Thyroid gland (tissue), 4 donors: ENCODE results near the gene CREG1. TPM values are rescaled to one million over a fixed set of nuclear protein-coding genes. Genes with fewer than 3 reads are reported as not detected.

ENCODE experiments used
- DNase-seq, 2 donors: peaks; one replicate each; pipeline ENCODE4 v3.0.0-alpha.2; 2019
- H3K27ac ChIP-seq, 3 donors: fragments of 200-600 bp; sonication (generic); 1 replicate in 2 of 3; 2 replicates in 1 of 3; pipeline ENCODE4 v1.5.1; 2016 to 2019; ENCODE audit warnings: mild to moderate bottlenecking in 1 of 3, moderate library complexity in 1 of 3
- H3K27me3 ChIP-seq: fragments of 200-600 bp; sonication (generic); one replicate; pipeline ENCODE4 v1.5.1; 2019
- H3K36me3 ChIP-seq, 2 donors: fragments of 200-600 bp; sonication (generic); one replicate each; pipeline ENCODE4 v1.5.1; 2016 to 2019
- H3K4me1 ChIP-seq, 2 donors: fragments of 200-600 bp; sonication (generic); one replicate each; pipeline ENCODE4 v1.5.1; 2017 to 2019
- H3K4me3 ChIP-seq, 3 donors: fragments of 200-600 bp; sonication (generic); replicated peaks in 1 of 3; 1 replicate in 2 of 3; 2 replicates in 1 of 3; pipeline ENCODE4 v1.5.1; 2016; ENCODE audit warnings: mild to moderate bottlenecking in 1 of 3
- H3K9me3 ChIP-seq: fragments of 200-600 bp; sonication (generic); one replicate; pipeline ENCODE4 v1.5.1; 2017
- CTCF ChIP-seq, 6 experiments: fragments of 200-600 bp in 3 of 6; fragments of 450-650 bp in 3 of 6; sonication (generic) in 3 of 6; IDR thresholded peaks; one replicate each; pipeline ENCODE4 v1.5.1; 2016 to 2019; ENCODE audit warnings: antibody characterized with exemption in 6 of 6, mild to moderate bottlenecking in 2 of 6, inconsistent platforms in 1 of 6, moderate library complexity in 1 of 6
- POLR2A ChIP-seq, 2 donors: fragments of 450-650 bp; IDR thresholded peaks; one replicate each; pipeline ENCODE4 v1.6.1; 2017; ENCODE audit warnings: antibody characterized with exemption in 2 of 2, mild to moderate bottlenecking in 2 of 2, moderate library complexity in 1 of 2
- WGBS, 2 donors: methylation state at CpG; one replicate each; pipeline ENCODE4 v1.1.5; 2017; 5-methylcytosine and 5-hydroxymethylcytosine counted together
- intact Hi-C: fragments of 100-400 bp; cut with DNase I; formaldehyde crosslinking; loops from one replicate; pipeline ENCODE4 v1.15.1; 2023
- total RNA-seq, 4 donors: library from RNA; depleted of rRNA; stranded (reverse); fragments of >200 nt; gene quantifications; one replicate each; pipeline ENCODE4 v1.2.3, GENCODE V29; 2016

Gene CREG1
- total RNA-seq, 4 donors from 2014 or later, result 285 to 347 (median 327) TPM

GRCh38 chr1:167499664-167500101, 53.9 kb downstream of the CREG1 start:
- 85 to 88% methylated on average over 3 of the region's 3 CpGs for WGBS, 2 donors
- H3K36me3 ChIP-seq, result no peaks in the 10 kb centered on the region
- no peak for DNase-seq
- no peak overlapping the region for H3K4me3 ChIP-seq
- H3K27me3 ChIP-seq, result no peaks in the 10 kb centered on the region
- H3K4me1 ChIP-seq, result no peaks in the 10 kb centered on the region
- intact Hi-C loops, result no loop called here
- TF ChIP-seq POLR2A (IDR thresholded peaks at IDR 0.05) (no peak), CTCF (IDR thresholded peaks at IDR 0.05) (no peak)
- H3K27ac ChIP-seq, result no peak overlapping the region
- no peaks in the 10 kb centered on the region for H3K9me3 ChIP-seq

GRCh38 chr1:167499106-167499505, 54.5 kb downstream of the CREG1 start:
- TF ChIP-seq CTCF (IDR thresholded peaks at IDR 0.05), result no peak
- TF ChIP-seq POLR2A (IDR thresholded peaks at IDR 0.05), result no peak
- WGBS, 2 donors, result 62 to 72% methylated on average over 4 of the region's 4 CpGs

DNA sequence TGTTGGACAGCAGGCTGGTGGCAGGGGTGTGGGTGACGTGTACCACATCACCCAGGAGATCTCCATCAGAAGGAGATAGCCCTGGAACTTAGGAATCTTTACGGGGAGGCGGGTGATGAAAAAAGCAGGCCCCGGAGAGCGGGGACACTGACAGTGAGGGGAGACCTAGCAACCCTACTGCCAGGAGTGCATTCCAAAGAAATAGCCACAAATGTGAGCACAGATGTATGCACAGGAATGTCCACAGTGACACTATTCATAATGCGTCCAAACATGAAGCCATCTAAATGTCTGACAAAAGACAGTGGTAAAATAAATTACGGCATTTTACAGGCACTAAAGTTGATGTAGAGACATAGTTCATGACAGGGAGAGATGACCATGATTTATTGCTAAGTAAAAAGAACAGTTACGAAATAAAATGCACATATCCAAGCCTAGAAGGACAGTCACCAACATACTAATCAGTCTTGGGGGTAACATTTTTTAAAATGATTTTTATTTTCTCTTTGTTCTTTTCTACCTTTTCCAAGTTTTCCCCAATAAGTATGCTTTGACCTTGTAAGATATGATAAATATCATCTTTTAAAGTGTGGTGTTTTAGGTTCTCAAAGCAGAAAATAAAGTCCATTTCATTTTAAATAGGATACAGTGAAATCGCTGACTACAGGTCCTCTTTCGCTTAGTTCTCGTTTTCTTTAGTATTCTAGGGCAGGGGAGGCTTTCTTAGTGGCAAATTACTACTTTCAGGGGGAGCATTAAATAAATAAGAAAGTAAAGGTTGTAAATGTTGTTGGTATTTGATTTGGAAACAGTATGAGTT, 56.6 kb downstream of the CREG1 start:
- intact Hi-C loops, result no loop called here
- DNase-seq, result no peak
- TF ChIP-seq CTCF (IDR thresholded peaks at IDR 0.05), result no peak
- TF ChIP-seq POLR2A (IDR thresholded peaks at IDR 0.05), result no peak

More at GRCh38 chr1:167499106-167499505, 54.5 kb downstream of the CREG1 start:
- no peaks in the 10 kb centered on the region for H3K27me3 ChIP-seq
- no peaks in the 10 kb centered on the region for H3K36me3 ChIP-seq
- no peak overlapping the region for H3K4me3 ChIP-seq
- intact Hi-C loops, result no loop called here
- H3K9me3 ChIP-seq, result no peaks in the 10 kb centered on the region
- no peak for DNase-seq
- H3K27ac ChIP-seq, result no peak overlapping the region
- H3K4me1 ChIP-seq, result no peaks in the 10 kb centered on the region

GRCh38 chr1:167493372-167493771, 60.2 kb downstream of the CREG1 start:
- Histone ChIP-seq H3K9me3 (no peaks in the 10 kb centered on the region), H3K4me1 (peaks cover 5% of the 10 kb centered on the region in 2 donors), H3K36me3 (no peaks in the 10 kb centered on the region), H3K27ac (no peak overlapping the region), H3K27me3 (no peaks in the 10 kb centered on the region), H3K4me3 (no peak overlapping the region)
- no peak for DNase-seq
- intact Hi-C loops, result no loop called here
- WGBS, 2 donors, result 94 to 95% methylated on average over 2 of the region's 2 CpGs
- TF ChIP-seq CTCF (IDR thresholded peaks at IDR 0.05) (no peak), POLR2A (IDR thresholded peaks at IDR 0.05) (no peak)

More for the DNA sequence above, 56.6 kb downstream of the CREG1 start:
- H3K9me3 ChIP-seq, result no peaks in the 10 kb centered on the region
- no peaks in the 10 kb centered on the region for H3K36me3 ChIP-seq
- 88 to 90% methylated on average over 11 of the region's 11 CpGs for WGBS, 2 donors
- H3K27ac ChIP-seq, result no peak overlapping the region
- no peaks in the 10 kb centered on the region for H3K27me3 ChIP-seq
- no peak overlapping the region for H3K4me3 ChIP-seq
- peaks cover 5% of the 10 kb centered on the region in 2 donors for H3K4me1 ChIP-seq

GRCh38 chr1:167492481-167492910, 61.1 kb downstream of the CREG1 start:
- H3K4me3 ChIP-seq, result no peak overlapping the region
- peaks cover 5% of the 10 kb centered on the region in 2 donors for H3K4me1 ChIP-seq
- TF ChIP-seq POLR2A (IDR thresholded peaks at IDR 0.05) (no peak), CTCF (IDR thresholded peaks at IDR 0.05) (no peak)
- no peak overlapping the region for H3K27ac ChIP-seq
- intact Hi-C loops, result no loop called here
- H3K9me3 ChIP-seq, result no peaks in the 10 kb centered on the region
- no peaks in the 10 kb centered on the region for H3K27me3 ChIP-seq
- 21 to 34% methylated on average over 5 of the region's 5 CpGs for WGBS, 2 donors
- H3K36me3 ChIP-seq, result no peaks in the 10 kb centered on the region
- no peak for DNase-seq
